Measurements from ENCODE around the gene TFEB. TPM values are rescaled to one million over a fixed set of nuclear protein-coding genes. Genes with fewer than 3 reads are reported as not detected.

Gene TFEB
- total RNA-seq, 1 donor from 2014 or later, result 40.3 TPM

DNA sequence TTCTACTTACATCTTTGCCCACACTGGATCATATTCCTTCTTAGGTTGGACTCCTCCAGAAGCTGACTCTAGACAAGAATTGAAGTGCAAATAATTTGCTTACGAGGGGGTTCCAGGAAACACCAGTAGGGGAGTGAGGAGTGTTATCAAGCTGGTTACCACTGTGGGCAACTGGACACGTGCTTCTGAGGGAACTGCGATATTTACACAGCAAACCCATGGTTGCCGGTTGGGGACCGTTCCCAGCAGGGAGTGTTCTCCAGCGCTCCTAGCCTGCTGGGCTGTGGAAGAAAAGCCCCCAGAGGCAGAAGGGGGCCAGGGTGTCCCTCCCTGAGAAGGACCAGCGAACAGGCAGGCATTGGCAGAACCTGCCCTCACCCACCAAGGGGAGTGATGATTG, 75.5 kb downstream of the TFEB start:
- Histone ChIP-seq H3K36me3 (no peaks in the 10 kb centered on the region), H3K27me3 (peaks cover 4% of the 10 kb centered on the region), H3K27ac (no peak overlapping the region), H3K4me3 (no peak overlapping the region), H3K4me1 (peaks cover 9% of the 10 kb centered on the region), H3K9me3 (no peaks in the 10 kb centered on the region)
- ATAC-seq (no peak), DNase-seq (no peak)
- TF ChIP-seq, protein P1, sequence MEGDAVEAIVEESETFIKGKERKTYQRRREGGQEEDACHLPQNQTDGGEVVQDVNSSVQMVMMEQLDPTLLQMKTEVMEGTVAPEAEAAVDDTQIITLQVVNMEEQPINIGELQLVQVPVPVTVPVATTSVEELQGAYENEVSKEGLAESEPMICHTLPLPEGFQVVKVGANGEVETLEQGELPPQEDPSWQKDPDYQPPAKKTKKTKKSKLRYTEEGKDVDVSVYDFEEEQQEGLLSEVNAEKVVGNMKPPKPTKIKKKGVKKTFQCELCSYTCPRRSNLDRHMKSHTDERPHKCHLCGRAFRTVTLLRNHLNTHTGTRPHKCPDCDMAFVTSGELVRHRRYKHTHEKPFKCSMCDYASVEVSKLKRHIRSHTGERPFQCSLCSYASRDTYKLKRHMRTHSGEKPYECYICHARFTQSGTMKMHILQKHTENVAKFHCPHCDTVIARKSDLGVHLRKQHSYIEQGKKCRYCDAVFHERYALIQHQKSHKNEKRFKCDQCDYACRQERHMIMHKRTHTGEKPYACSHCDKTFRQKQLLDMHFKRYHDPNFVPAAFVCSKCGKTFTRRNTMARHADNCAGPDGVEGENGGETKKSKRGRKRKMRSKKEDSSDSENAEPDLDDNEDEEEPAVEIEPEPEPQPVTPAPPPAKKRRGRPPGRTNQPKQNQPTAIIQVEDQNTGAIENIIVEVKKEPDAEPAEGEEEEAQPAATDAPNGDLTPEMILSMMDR (IDR thresholded peaks at IDR 0.05), result no peak
- intact Hi-C loops (cut with DNase I), result no loop called here

DNA sequence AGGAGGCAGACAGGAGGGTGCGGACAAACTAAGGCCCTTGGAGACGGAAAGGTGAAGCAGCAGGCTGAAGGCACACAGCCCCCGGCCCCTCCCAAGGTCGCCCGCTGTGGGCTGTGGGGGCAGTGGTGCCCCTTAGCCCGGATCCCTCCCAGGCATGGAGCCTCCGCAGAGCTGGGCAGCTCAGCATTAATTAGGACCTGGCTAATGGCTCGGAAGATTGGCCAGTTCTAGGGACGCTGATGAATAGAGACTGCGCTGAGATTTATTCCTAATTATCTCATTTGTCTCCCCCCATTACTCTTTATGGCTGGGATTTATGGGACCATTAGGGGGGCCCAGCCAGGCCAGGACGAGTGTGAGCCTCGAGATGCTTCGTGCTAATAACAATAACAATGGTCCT, 76.8 kb downstream of the TFEB start:
- H3K27me3 ChIP-seq, result peaks cover 4% of the 10 kb centered on the region
- no peak overlapping the region for H3K27ac ChIP-seq
- H3K4me3 ChIP-seq, result no peak overlapping the region
- ATAC-seq (no peak), DNase-seq (no peak)
- intact Hi-C loops (cut with DNase I), result no loop called here
- H3K36me3 ChIP-seq, result no peaks in the 10 kb centered on the region
- TF ChIP-seq, protein P1 (IDR thresholded peaks at IDR 0.05), result no peak
- no peaks in the 10 kb centered on the region for H3K9me3 ChIP-seq
- H3K4me1 ChIP-seq, result peaks cover 9% of the 10 kb centered on the region

DNA sequence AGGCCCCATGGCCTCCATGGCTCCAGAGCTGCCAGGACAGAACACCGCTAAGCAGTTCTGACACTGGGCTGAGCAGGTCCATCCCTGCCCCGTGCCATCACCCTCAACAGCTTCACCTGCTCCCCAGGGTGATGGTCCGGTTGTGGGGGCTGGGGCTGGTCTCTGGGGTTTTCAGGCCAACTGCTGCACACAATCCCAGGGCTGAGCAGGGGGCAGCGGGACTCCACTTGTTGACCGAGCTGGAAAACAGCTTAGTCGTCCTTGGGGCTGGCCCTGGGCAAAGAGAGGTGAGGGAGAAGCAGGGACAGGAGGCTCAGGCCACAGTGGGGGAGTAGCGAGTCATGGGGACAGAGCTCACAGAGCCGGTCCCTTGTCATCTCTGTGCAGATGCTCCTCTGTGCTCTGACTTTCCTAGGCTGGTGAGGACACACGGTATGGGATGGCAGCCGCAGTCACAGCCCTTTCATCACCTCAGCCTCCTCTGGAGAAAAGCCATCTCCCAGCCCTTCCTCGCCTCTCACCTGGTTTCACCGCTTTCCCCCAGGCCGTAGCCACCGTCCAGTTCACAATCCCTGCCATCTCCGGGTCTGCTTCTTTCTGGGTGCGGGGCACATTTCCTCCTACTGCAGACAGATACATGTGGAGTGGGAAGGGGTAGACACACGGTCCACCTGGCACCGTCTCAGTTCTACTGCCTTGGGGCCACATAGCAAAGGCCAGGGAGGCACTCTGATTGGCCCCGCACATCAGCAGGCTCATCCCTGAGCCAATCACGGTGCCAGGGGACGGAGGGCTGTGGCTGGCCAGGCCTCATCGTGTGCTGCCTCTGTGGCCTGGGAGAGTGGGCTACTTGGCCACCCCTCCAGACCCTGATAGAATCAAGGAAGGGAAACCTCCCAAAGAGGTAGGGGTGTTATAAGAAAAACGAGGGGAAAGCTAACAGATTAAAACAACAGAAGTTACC, 78.0 kb downstream of the TFEB start:
- H3K27ac ChIP-seq, result no peak overlapping the region
- no peak for DNase-seq

DNA sequence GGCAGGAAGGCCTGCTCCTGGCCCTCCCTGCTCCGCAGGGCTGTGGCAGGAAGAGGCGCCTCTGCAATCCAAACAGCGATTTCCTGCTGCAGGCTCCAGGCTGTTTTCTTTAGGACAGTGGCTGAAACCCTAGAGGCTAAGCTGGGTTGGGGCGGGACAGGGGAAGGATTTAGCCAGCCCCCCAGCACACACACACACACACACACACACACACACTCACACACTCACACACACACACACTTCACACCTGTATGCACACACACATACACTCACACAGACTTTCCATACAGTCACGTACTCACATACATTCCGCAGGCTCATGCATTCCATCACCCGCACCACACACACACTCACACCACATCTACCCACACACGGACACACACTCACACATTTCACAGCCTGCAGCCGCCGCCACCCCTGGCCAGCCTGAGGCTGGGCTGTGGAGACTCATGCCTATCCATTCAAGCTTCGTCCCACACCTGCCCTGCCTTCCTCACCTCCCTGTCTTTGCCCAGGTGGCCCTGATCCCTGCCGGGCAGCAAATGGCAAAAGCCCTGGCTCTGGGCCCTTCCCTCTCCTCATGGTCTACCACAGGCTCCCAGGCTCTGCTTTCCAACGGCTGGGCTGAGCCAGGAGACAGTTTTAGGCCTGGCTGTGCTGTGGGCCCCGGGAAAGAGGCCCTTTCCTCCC, 79.3 kb downstream of the TFEB start:
- peaks cover 4% of the 10 kb centered on the region for H3K27me3 ChIP-seq
- H3K27ac ChIP-seq, result no peak overlapping the region
- H3K36me3 ChIP-seq, result no peaks in the 10 kb centered on the region
- no peak overlapping the region for H3K4me3 ChIP-seq
- peaks cover 9% of the 10 kb centered on the region for H3K4me1 ChIP-seq
- TF ChIP-seq, protein P1 (IDR thresholded peaks at IDR 0.05), result no peak
- no peaks in the 10 kb centered on the region for H3K9me3 ChIP-seq
- DNase-seq (no peak), ATAC-seq (peak; percentile 12)
- intact Hi-C loops (cut with DNase I), result no loop called here

More for the DNA sequence above, 78.0 kb downstream of the TFEB start:
- intact Hi-C loops (cut with DNase I), result no loop called here
- Histone ChIP-seq H3K4me1 (peaks cover 9% of the 10 kb centered on the region), H3K27me3 (peaks cover 4% of the 10 kb centered on the region), H3K36me3 (no peaks in the 10 kb centered on the region), H3K4me3 (no peak overlapping the region), H3K9me3 (no peaks in the 10 kb centered on the region)
- no peak for ATAC-seq
- TF ChIP-seq, protein P1 (IDR thresholded peaks at IDR 0.05), result no peak

DNA sequence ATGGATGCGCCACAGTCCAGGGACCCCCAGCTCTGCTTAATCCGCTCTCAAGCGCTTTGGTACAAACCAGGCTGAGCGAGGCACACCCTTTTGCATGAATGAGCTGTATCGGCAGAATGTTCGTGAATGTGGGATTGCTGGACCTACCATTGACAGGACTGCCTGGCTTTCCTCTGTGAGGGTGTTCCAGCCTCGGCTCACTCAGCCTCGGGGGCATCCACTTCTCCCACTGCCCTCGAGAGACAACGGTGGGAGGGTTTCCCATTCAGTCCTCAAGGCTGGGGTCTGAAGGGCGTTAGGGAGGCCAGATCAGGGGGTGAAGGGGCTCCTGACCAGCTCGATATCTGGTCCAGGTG, 79.8 kb downstream of the TFEB start:
- ATAC-seq, result no peak
- Histone ChIP-seq H3K4me1 (peaks cover 9% of the 10 kb centered on the region), H3K27ac (no peak overlapping the region), H3K36me3 (no peaks in the 10 kb centered on the region), H3K9me3 (no peaks in the 10 kb centered on the region), H3K4me3 (no peak overlapping the region), H3K27me3 (peaks cover 4% of the 10 kb centered on the region)
- TF ChIP-seq, protein P1 (IDR thresholded peaks at IDR 0.05), result no peak
- intact Hi-C loops (cut with DNase I), result no loop called here
- no peak for DNase-seq
